HG03439 (cell line): ENCODE measurements around the gene ZNF93.
"Not testable (repeated sequence)": the region's sequence is repeated elsewhere in the genome, so short reads cannot be mapped to it uniquely, and the experiment has no call there.

Experiments
- ATAC-seq: cut with Tn5 transposase; IDR thresholded peaks from one replicate; pipeline ENCODE4 v1.9.1; 2021; ENCODE audit warnings: mild to moderate bottlenecking, moderate library complexity; ENCODE audit not compliant: unreplicated experiment

The ZNF93 gene

GRCh38 chr19:19933432-19934314 lies 32.9 kb downstream of the ZNF93 start:
- ATAC-seq, result not testable (repeated sequence)

- no peak for ATAC-seq
Observed at GRCh38 chr19:19937403-19937802, 36.7 kb downstream of the ZNF93 start.

- no peak for ATAC-seq
Observed at GRCh38 chr19:19938449-19938848, 37.7 kb downstream of the ZNF93 start.

- ATAC-seq, result no peak
Observed at GRCh38 chr19:19943848-19944582, 43.3 kb downstream of the ZNF93 start.

GRCh38 chr19:19944583-19944880 lies 43.8 kb downstream of the ZNF93 start:
- ATAC-seq, result no peak

GRCh38 chr19:19946226-19946625 lies 45.5 kb downstream of the ZNF93 start:
- ATAC-seq, result no peak

- ATAC-seq, result no peak
Observed at GRCh38 chr19:19948800-19949199, 48.1 kb downstream of the ZNF93 start.

- ATAC-seq, result no peak
Observed at GRCh38 chr19:19955208-19955607, 54.5 kb downstream of the ZNF93 start.

GRCh38 chr19:19956434-19957075 lies 55.8 kb downstream of the ZNF93 start:
- ATAC-seq, result no peak

GRCh38 chr19:19957766-19958165 lies 57.0 kb downstream of the ZNF93 start:
- not testable (repeated sequence) for ATAC-seq

GRCh38 chr19:19959151-19959799 lies 58.5 kb downstream of the ZNF93 start:
- not testable (repeated sequence) for ATAC-seq

GRCh38 chr19:19964416-19964815 lies 63.7 kb downstream of the ZNF93 start:
- no peak for ATAC-seq

GRCh38 chr19:19966126-19966525 lies 65.4 kb downstream of the ZNF93 start:
- ATAC-seq, result not testable (repeated sequence)

- no peak for ATAC-seq
Observed at GRCh38 chr19:19966862-19967261, 66.1 kb downstream of the ZNF93 start.
